ENCODE measurements around the gene CDKAL1.

Gene CDKAL1

DNA sequence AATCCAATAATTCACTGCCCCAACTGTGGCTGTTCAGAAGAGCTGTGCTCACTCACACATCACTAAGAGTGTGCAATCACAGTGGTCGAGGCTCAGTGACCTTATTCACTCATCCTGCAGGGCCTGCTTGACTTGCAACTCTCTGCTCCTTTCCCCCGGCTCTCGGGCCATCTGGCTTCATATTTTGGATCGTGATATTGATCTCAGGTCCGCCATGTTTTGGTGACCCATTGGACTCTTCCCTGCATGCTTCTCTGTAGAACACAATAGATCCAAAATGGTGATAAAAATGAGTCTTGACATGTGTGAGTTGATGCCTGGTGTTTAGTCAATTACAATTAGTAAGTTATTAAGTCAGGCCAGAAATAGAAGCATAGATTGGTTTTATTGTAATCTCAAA lies 745.4 kb downstream of the CDKAL1 start:
- no peak for DNase-seq

DNA sequence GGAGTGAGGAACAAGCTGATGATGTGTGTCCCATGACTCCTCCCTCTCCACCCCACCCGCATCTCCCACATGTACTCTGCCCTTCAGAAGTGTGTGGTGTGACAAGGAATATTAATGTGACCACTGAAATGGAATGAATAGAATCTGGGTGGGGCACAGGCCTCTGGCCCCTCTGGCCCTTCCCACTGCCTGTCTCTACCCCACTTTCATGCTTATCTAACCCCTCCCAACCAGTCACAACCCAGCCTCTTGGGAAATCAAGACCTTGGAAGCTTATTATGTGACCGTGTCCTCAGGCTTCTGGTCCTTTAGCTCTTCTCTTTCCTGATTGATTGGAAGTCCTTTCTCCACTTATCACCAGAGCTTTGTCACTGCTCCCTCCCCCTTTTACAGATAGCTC lies 747.1 kb downstream of the CDKAL1 start:
- DNase-seq = no peak

Measured in NCI-H774 (cell line).